NOMO-1 treated with dmso at 0.1 percent for 144 hours (cell line): ENCODE results near the gene ROCK2.

Experiments used
- DNase-seq: peaks from one replicate; lab custom pipeline; 2025; ENCODE audit not compliant: unreplicated experiment; lab: John Stamatoyannopoulos, UW

Gene ROCK2

DNA sequence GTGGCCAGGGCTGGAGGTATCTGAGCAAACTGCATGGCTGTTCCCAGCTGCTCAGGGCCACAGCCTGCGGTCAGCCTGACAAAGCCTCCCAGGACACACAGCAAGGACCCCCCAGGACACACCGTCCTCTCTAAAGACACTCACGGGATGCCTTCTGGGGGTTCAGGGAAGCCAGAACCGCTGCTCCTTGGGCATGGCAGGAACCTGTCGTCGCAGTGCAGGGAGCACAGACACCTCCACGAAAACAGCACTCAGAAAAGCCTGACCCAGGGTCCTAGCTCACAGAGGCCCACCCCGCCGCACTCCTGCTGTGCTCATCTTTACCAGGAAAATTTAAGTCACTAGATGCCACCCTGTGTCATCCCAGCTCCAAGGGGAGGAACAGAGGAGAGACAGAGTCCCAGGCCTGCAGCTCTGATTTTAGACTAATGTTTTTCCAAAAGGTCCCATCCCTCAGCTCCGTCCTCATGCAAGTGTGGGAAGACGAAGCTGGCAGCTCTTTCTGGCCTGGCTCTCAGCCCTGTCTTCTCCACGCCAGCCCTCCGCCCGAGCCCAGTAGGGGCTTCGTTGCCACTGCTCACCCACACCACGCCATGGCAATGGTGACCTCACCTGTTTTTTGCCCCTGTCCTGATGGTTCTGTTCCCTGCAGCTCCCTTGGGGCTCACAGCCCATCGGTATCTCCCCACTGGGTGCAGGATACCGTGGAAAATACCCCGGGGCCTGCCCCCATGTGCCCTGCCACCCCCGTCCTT, 213.1 kb downstream of the ROCK2 start:
- no peak for DNase-seq
